IMR-90 (cell line): ENCODE results near the gene MLLT1. TPM values are rescaled to one million over a fixed set of nuclear protein-coding genes. Genes with fewer than 3 reads are reported as not detected.

ENCODE experiments used
- ATAC-seq: fragments of 200-7000 bp; cut with Tn5 transposase; 2 replicates; pipeline ENCODE4 v1.9.1; 2020; ENCODE audit warnings: low read depth, mild to moderate bottlenecking, moderate library complexity
- BruUV-seq: library from RNA; stranded (reverse); fragments of 400-500 nt; replicated peaks from 2 replicates; lab custom pipeline; 2021; lab: Mats Ljungman, UMichigan
- CTCF ChIA-PET: fragments of 300-600 bp; formaldehyde crosslinking; extraction: SDS; loops from one replicate; lab custom pipeline; 2021; ENCODE audit warnings: antibody characterized with exemption; lab: Yijun Ruan, JAX
- POLR2A ChIA-PET: fragments of 300-600 bp; sonication (Branson Sonifier 250); formaldehyde crosslinking; loops from one replicate; lab custom pipeline; 2022; ENCODE audit warnings: antibody characterized with exemption; ENCODE audit not compliant: unreplicated experiment; lab: Charles Lee
- DNase-seq: peaks from one replicate; pipeline ENCODE4 v3.0.0; 2013
- H2AFZ ChIP-seq: replicated peaks from 2 replicates; pipeline ENCODE3; 2013; ENCODE audit warnings: low read length, mild to moderate bottlenecking; ENCODE audit not compliant: poor library complexity
- H2AK5ac ChIP-seq: 2 replicates; pipeline ENCODE4 v1.6.1; 2013; ENCODE audit warnings: low read depth, low read length, inconsistent platforms
- H2AK9ac ChIP-seq: replicated peaks from 2 replicates; pipeline ENCODE3; 2013; ENCODE audit warnings: mild to moderate bottlenecking, low read depth, low read length, moderate library complexity; ENCODE audit not compliant: poor library complexity
- H2BK120ac ChIP-seq: 2 replicates; pipeline ENCODE4 v1.6.1; 2013; ENCODE audit warnings: low read depth, low read length, inconsistent platforms
- H2BK15ac ChIP-seq: 3 replicates; pipeline ENCODE4 v1.6.1; 2013; ENCODE audit warnings: low read depth, low read length, inconsistent platforms
- H2BK20ac ChIP-seq: 2 replicates; pipeline ENCODE4 v1.6.1; 2013; ENCODE audit warnings: low read depth, mild to moderate bottlenecking, inconsistent platforms, low read length, moderate library complexity
- H2BK5ac ChIP-seq: 2 replicates; pipeline ENCODE4 v1.6.1; 2013; ENCODE audit warnings: mild to moderate bottlenecking, low read depth, low read length, inconsistent platforms; ENCODE audit not compliant: poor library complexity, severe bottlenecking
- H3K14ac ChIP-seq: replicated peaks from 2 replicates; pipeline ENCODE4 v1.6.1; 2013; ENCODE audit warnings: low read depth, low read length, inconsistent platforms
- H3K18ac ChIP-seq: 2 replicates; pipeline ENCODE4 v1.6.1; 2013; ENCODE audit warnings: low read depth, low read length, control low read depth
- H3K23ac ChIP-seq: 2 replicates; pipeline ENCODE4 v1.6.1; 2013; ENCODE audit warnings: low read depth, low read length, inconsistent platforms
- H3K27ac ChIP-seq: 2 replicates; pipeline ENCODE4 v1.5.1; 2013; ENCODE audit warnings: mild to moderate bottlenecking, control low read depth, low read length; ENCODE audit not compliant: insufficient read depth
- H3K27me3 ChIP-seq: 2 replicates; pipeline ENCODE4 v1.6.1; 2013; ENCODE audit warnings: low read length; ENCODE audit not compliant: control insufficient read depth, insufficient read depth
- H3K36me3 ChIP-seq: 2 replicates; pipeline ENCODE4 v1.6.1; 2013; ENCODE audit warnings: low read length, mixed read lengths; ENCODE audit not compliant: control insufficient read depth, insufficient read depth
- H3K4ac ChIP-seq: 2 replicates; pipeline ENCODE4 v1.6.1; 2013; ENCODE audit warnings: low read depth, low read length, inconsistent platforms
- H3K4me1 ChIP-seq: 2 replicates; pipeline ENCODE4 v1.6.1; 2013; ENCODE audit warnings: low read length, mixed read lengths; ENCODE audit not compliant: control insufficient read depth, insufficient read depth
- H3K4me2 ChIP-seq: 2 replicates; pipeline ENCODE4 v1.6.1; 2013; ENCODE audit warnings: low read depth, mild to moderate bottlenecking, control low read depth, low read length, moderate library complexity
- H3K4me3 ChIP-seq: 2 replicates; pipeline ENCODE4 v1.5.1; 2013; ENCODE audit warnings: low read depth, mild to moderate bottlenecking, control low read depth, low read length, moderate library complexity; ENCODE audit not compliant: insufficient read depth
- H3K56ac ChIP-seq: 2 replicates; pipeline ENCODE4 v1.6.1; 2013; ENCODE audit warnings: low read length, inconsistent platforms; ENCODE audit not compliant: insufficient read depth; ENCODE audit errors: extremely low read depth
- H3K79me1 ChIP-seq, 2 experiments: 2 replicates each; pipeline ENCODE4 v1.6.1; 2013; ENCODE audit warnings: low read length in 2 of 2, inconsistent platforms in 1 of 2, low read depth in 1 of 2
- H3K9ac ChIP-seq: 2 replicates; pipeline ENCODE4 v1.6.1; 2013; ENCODE audit warnings: low read depth, low read length, control low read depth
- H3K9me1 ChIP-seq: 2 replicates; pipeline ENCODE4 v1.6.1; 2013; ENCODE audit warnings: low read length, inconsistent platforms; ENCODE audit not compliant: insufficient read depth
- H3K9me3 ChIP-seq: 2 replicates; pipeline ENCODE4 v1.6.1; 2013; ENCODE audit warnings: low read length; ENCODE audit not compliant: control insufficient read depth, insufficient read depth
- H4K20me1 ChIP-seq: 2 replicates; pipeline ENCODE4 v1.6.1; 2013; ENCODE audit warnings: low read length, inconsistent platforms; ENCODE audit not compliant: insufficient read depth
- H4K5ac ChIP-seq: 2 replicates; pipeline ENCODE4 v1.6.1; 2013; ENCODE audit warnings: mild to moderate bottlenecking, low read depth, low read length, control low read depth
- H4K8ac ChIP-seq, 2 experiments: 2 replicates each; pipeline ENCODE4 v1.6.1; 2013; ENCODE audit warnings: low read depth in 2 of 2, low read length in 2 of 2, control low read depth in 1 of 2, inconsistent platforms in 1 of 2
- H4K91ac ChIP-seq: 2 replicates; pipeline ENCODE4 v1.6.1; 2013; ENCODE audit warnings: low read depth, low read length, inconsistent platforms; ENCODE audit not compliant: insufficient read depth
- CEBPB ChIP-seq: IDR thresholded peaks from 2 replicates; pipeline ENCODE4 v1.6.1; 2012; ENCODE audit warnings: low read depth, low read length, improper control_type of control experiment
- ELK1 ChIP-seq: fragments of 150-350 bp; IDR thresholded peaks from 2 replicates; pipeline ENCODE4 v1.6.1; 2016; ENCODE audit warnings: low read depth, mild to moderate bottlenecking, low read length, moderate library complexity, borderline replicate concordance
- POLR2A ChIP-seq: IDR thresholded peaks from 2 replicates; pipeline ENCODE4 v1.6.1; 2012; ENCODE audit warnings: mild to moderate bottlenecking, low read depth, low read length
- RAD21 ChIP-seq: IDR thresholded peaks from 2 replicates; pipeline ENCODE4 v1.6.1; 2012; ENCODE audit warnings: low read length, improper control_type of control experiment
- RCOR1 ChIP-seq: IDR thresholded peaks from 2 replicates; pipeline ENCODE4 v1.6.1; 2012; ENCODE audit warnings: mild to moderate bottlenecking, low read length, improper control_type of control experiment; ENCODE audit not compliant: insufficient replicate concordance
- WGBS, 2 experiments: methylation state at CpG; one replicate each; pipeline versions ENCODE4 v1.1.5 to v1.1.7; 2013; ENCODE audit warnings: missing lambda C conversion rate in 2 of 2; ENCODE audit not compliant: insufficient read length in 1 of 2; ENCODE audit errors: extremely low coverage in 2 of 2; 5-methylcytosine and 5-hydroxymethylcytosine counted together
- dilution Hi-C: fragments of 300-500 bp; cut with HindIII; formaldehyde crosslinking; loops from one replicate; pipeline ENCODE4 v1.14.3; 2018; ENCODE audit warnings: low sequenced_read_pairs; ENCODE audit not compliant: unreplicated experiment
- in situ Hi-C: fragments of 300-500 bp; cut with MboI; formaldehyde crosslinking; loops from 3 replicates; pipeline ENCODE4 v1.14.3; 2019; ENCODE audit warnings: low sequenced_read_pairs, inconsistent platforms, mixed read lengths
- intact Hi-C: fragments of 100-400 bp; cut with micrococcal nuclease; formaldehyde crosslinking; loops from 2 replicates; pipeline ENCODE4 v1.10.0; 2022
- polyA plus RNA-seq, 3 experiments: library from polyadenylated mRNA; depleted of rRNA; stranded (reverse); fragments of >200 nt; gene quantifications; 2 replicates each; pipeline ENCODE4 v1.2.3, GENCODE V29; 2012; ENCODE audit warnings: low replicate concordance in 1 of 3
- total RNA-seq: library from RNA; depleted of rRNA; stranded (reverse); fragments of >200 nt; gene quantifications from 2 replicates; pipeline ENCODE4 v1.2.3, GENCODE V29; 2012

Gene MLLT1
- total and polyA plus RNA-seq, 2 of the 4 experiments (the other 2 are of a cell fraction), result 1.3 to 30.6 TPM

- Histone ChIP-seq H2BK20ac (no peak overlapping the region), H3K36me3 (peaks cover 22% of the 10 kb centered on the region), H3K23ac (no peak overlapping the region), H3K4me1 (no peaks in the 10 kb centered on the region), H2BK120ac (no peak overlapping the region), H4K8ac (no peak overlapping the region), H4K5ac (no peak overlapping the region), H2BK5ac (no peak overlapping the region), H3K27ac (no peak overlapping the region), H3K9me1 (no peaks in the 10 kb centered on the region), H3K4ac (no peak overlapping the region), H3K9me3 (no peaks in the 10 kb centered on the region), H3K4me3 (no peak overlapping the region), H3K56ac (no peak overlapping the region), H3K18ac (no peak overlapping the region), H3K79me1 (no peaks in the 10 kb centered on the region), H3K4me2 (no peak overlapping the region), H2AK9ac (no peak overlapping the region), H2AFZ (no peak overlapping the region), H3K27me3 (no peaks in the 10 kb centered on the region), H2AK5ac (no peak overlapping the region), H3K9ac (no peak overlapping the region), H4K20me1 (no peaks in the 10 kb centered on the region), H4K91ac (no peak overlapping the region), H2BK15ac (no peak overlapping the region), H3K14ac (no peak overlapping the region)
- in situ Hi-C loops (no loop called here), dilution Hi-C loops (no loop called here), intact Hi-C loops (no loop called here)
- no peak for ATAC-seq
- WGBS, 2 experiments, result 76 to 100% methylated on average over 2 to 3 of the region's 4 CpGs
- DNase-seq, result no peak
- ChIA-PET CTCF (interaction anchor here (1.3 kb wide), 1 partner anchor 9 kb away, joined by 3 read pairs; no protein-coding TSS in a partner anchor), POLR2A (no interaction called here)
- no TSS peak for BruUV-seq
- no peak for TF ChIP-seq RCOR1
- no peak for TF ChIP-seq ELK1
- no peak for TF ChIP-seq CEBPB
- TF ChIP-seq RAD21, result no peak
- TF ChIP-seq POLR2A, result no peak
These were observed 70.1 kb downstream of the MLLT1 start for GRCh38 chr19:6209680-6210079.
